Effector memory CD8-positive, alpha-beta T cell (primary cell): ENCODE measurements around the gene LRPAP1.
"Not testable (repeated sequence)": the region's sequence is repeated elsewhere in the genome, so short reads cannot be mapped to it uniquely, and the experiment has no call there.

ENCODE experiments used
- ATAC-seq: fragments of 150-1000 bp; cut with Tn5 transposase; replicated peaks from 2 replicates; pipeline ENCODE4 v1.10.0; 2021; ENCODE audit warnings: mild to moderate bottlenecking, moderate library complexity
- DNase-seq, 3 experiments: peaks; one replicate each; pipeline ENCODE4 v3.0.0; 2021
- H3K27ac Mint-ChIP-seq, 2 donors: one replicate each; pipeline ENCODE4 v1.8.0; 2022; ENCODE audit warnings: mild to moderate bottlenecking in 2 of 2, mixed read lengths in 2 of 2, moderate library complexity in 2 of 2
- H3K27me3 Mint-ChIP-seq, 2 donors: one replicate each; pipeline ENCODE4 v1.8.0; 2022; ENCODE audit warnings: mixed read lengths in 2 of 2
- H3K36me3 Mint-ChIP-seq: one replicate; pipeline ENCODE4 v1.8.0; 2022; ENCODE audit warnings: mild to moderate bottlenecking, moderate library complexity, mixed read lengths; ENCODE audit not compliant: insufficient read depth
- H3K4me1 Mint-ChIP-seq, 2 donors: one replicate each; pipeline ENCODE4 v1.8.0; 2022; ENCODE audit warnings: low read depth in 2 of 2, mixed read lengths in 2 of 2
- H3K4me3 Mint-ChIP-seq, 2 donors: one replicate each; pipeline ENCODE4 v1.8.0; 2022; ENCODE audit warnings: mild to moderate bottlenecking in 2 of 2, mixed read lengths in 2 of 2, moderate library complexity in 2 of 2
- H3K9me3 Mint-ChIP-seq, 2 donors: one replicate each; pipeline ENCODE4 v1.8.0; 2022; ENCODE audit warnings: mixed read lengths in 2 of 2

Gene LRPAP1

GRCh38 chr4:3571921-3572320, 39.7 kb upstream of the LRPAP1 start:
- H3K4me3 Mint-ChIP-seq: no peak overlapping the region
- peaks cover 0 to 7% of the 10 kb centered on the region in 2 donors for H3K27me3 Mint-ChIP-seq
- DNase-seq (no peak), ATAC-seq (no peak)
- H3K4me1 Mint-ChIP-seq: no peaks in the 10 kb centered on the region
- no peaks in the 10 kb centered on the region for H3K9me3 Mint-ChIP-seq
- H3K36me3 Mint-ChIP-seq: no peaks in the 10 kb centered on the region
- H3K27ac Mint-ChIP-seq: no peak overlapping the region

- H3K27me3 Mint-ChIP-seq, H3K9me3 Mint-ChIP-seq, ATAC-seq, H3K4me3 Mint-ChIP-seq, H3K27ac Mint-ChIP-seq, H3K4me1 Mint-ChIP-seq, DNase-seq, H3K36me3 Mint-ChIP-seq: not testable (repeated sequence)
Observed at GRCh38 chr4:3570923-3571322, 38.7 kb upstream of the LRPAP1 start.

GRCh38 chr4:3569611-3570010, 37.4 kb upstream of the LRPAP1 start:
- H3K27ac Mint-ChIP-seq, H3K4me1 Mint-ChIP-seq, H3K27me3 Mint-ChIP-seq, H3K4me3 Mint-ChIP-seq, ATAC-seq, DNase-seq, H3K36me3 Mint-ChIP-seq, H3K9me3 Mint-ChIP-seq: not testable (repeated sequence)

GRCh38 chr4:3566701-3567100, 34.5 kb upstream of the LRPAP1 start:
- not testable (repeated sequence) for H3K27ac Mint-ChIP-seq, H3K9me3 Mint-ChIP-seq, H3K4me1 Mint-ChIP-seq, ATAC-seq, H3K36me3 Mint-ChIP-seq, H3K4me3 Mint-ChIP-seq, DNase-seq, H3K27me3 Mint-ChIP-seq

- H3K27me3 Mint-ChIP-seq, H3K36me3 Mint-ChIP-seq, DNase-seq, H3K9me3 Mint-ChIP-seq, ATAC-seq, H3K4me1 Mint-ChIP-seq, H3K27ac Mint-ChIP-seq, H3K4me3 Mint-ChIP-seq: not testable (repeated sequence)
Observed at GRCh38 chr4:3566301-3566700, 34.1 kb upstream of the LRPAP1 start.

- H3K27ac Mint-ChIP-seq, H3K9me3 Mint-ChIP-seq, H3K36me3 Mint-ChIP-seq, H3K4me3 Mint-ChIP-seq, DNase-seq, ATAC-seq, H3K4me1 Mint-ChIP-seq: not testable (repeated sequence)
- peaks cover 0 to 19% of the 10 kb centered on the region in 2 donors for H3K27me3 Mint-ChIP-seq
Observed at GRCh38 chr4:3564948-3565347, 32.7 kb upstream of the LRPAP1 start.

GRCh38 chr4:3563403-3563802, 31.2 kb upstream of the LRPAP1 start:
- Mint-ChIP-seq H3K4me3 (no peak overlapping the region), H3K9me3 (no peaks in the 10 kb centered on the region), H3K36me3 (no peaks in the 10 kb centered on the region), H3K27ac (no peak overlapping the region), H3K27me3 (peaks cover 4 to 31% of the 10 kb centered on the region in 2 donors), H3K4me1 (no peaks in the 10 kb centered on the region)
- no peak for ATAC-seq
- no peak for DNase-seq

- not testable (repeated sequence) for H3K27ac Mint-ChIP-seq, H3K4me3 Mint-ChIP-seq, H3K36me3 Mint-ChIP-seq, H3K4me1 Mint-ChIP-seq, ATAC-seq, H3K9me3 Mint-ChIP-seq, DNase-seq
- H3K27me3 Mint-ChIP-seq: peaks cover 9 to 40% of the 10 kb centered on the region in 2 donors
Observed at GRCh38 chr4:3562127-3562526, 29.9 kb upstream of the LRPAP1 start.

- not testable (repeated sequence) for ATAC-seq
Observed at GRCh38 chr4:3560465-3560864, 28.2 kb upstream of the LRPAP1 start.

GRCh38 chr4:3559381-3560290, 27.4 kb upstream of the LRPAP1 start:
- H3K27ac Mint-ChIP-seq, H3K9me3 Mint-ChIP-seq, H3K4me3 Mint-ChIP-seq, ATAC-seq, H3K36me3 Mint-ChIP-seq, H3K4me1 Mint-ChIP-seq, DNase-seq: not testable (repeated sequence)
- H3K27me3 Mint-ChIP-seq: peaks cover 9 to 60% of the 10 kb centered on the region in 2 donors

More at GRCh38 chr4:3560465-3560864, 28.2 kb upstream of the LRPAP1 start:
- not testable (repeated sequence) for H3K4me1 Mint-ChIP-seq, H3K9me3 Mint-ChIP-seq, H3K27ac Mint-ChIP-seq, DNase-seq, H3K4me3 Mint-ChIP-seq, H3K36me3 Mint-ChIP-seq
- peaks cover 9 to 52% of the 10 kb centered on the region in 2 donors for H3K27me3 Mint-ChIP-seq

- ATAC-seq, H3K36me3 Mint-ChIP-seq, H3K4me1 Mint-ChIP-seq: not testable (repeated sequence)
Observed at GRCh38 chr4:3558514-3558836, 26.3 kb upstream of the LRPAP1 start.

GRCh38 chr4:3557676-3558513, 25.7 kb upstream of the LRPAP1 start:
- H3K27me3 Mint-ChIP-seq: peaks cover 9 to 60% of the 10 kb centered on the region in 2 donors
- not testable (repeated sequence) for H3K4me1 Mint-ChIP-seq, H3K27ac Mint-ChIP-seq, H3K4me3 Mint-ChIP-seq, H3K36me3 Mint-ChIP-seq, DNase-seq, ATAC-seq, H3K9me3 Mint-ChIP-seq

More at GRCh38 chr4:3558514-3558836, 26.3 kb upstream of the LRPAP1 start:
- DNase-seq, H3K4me3 Mint-ChIP-seq, H3K9me3 Mint-ChIP-seq, H3K27ac Mint-ChIP-seq: not testable (repeated sequence)
- H3K27me3 Mint-ChIP-seq: peaks cover 9 to 60% of the 10 kb centered on the region in 2 donors

- H3K4me3 Mint-ChIP-seq, ATAC-seq, H3K4me1 Mint-ChIP-seq, H3K36me3 Mint-ChIP-seq, H3K9me3 Mint-ChIP-seq, DNase-seq, H3K27ac Mint-ChIP-seq: not testable (repeated sequence)
- peaks cover 9 to 60% of the 10 kb centered on the region in 2 donors for H3K27me3 Mint-ChIP-seq
Observed at GRCh38 chr4:3557088-3557492, 24.9 kb upstream of the LRPAP1 start.
